HFFc6 (cell line): ENCODE results near the gene BRD3. TPM values are rescaled to one million over a fixed set of nuclear protein-coding genes. Genes with fewer than 3 reads are reported as not detected.

Experiments used
- DNase-seq: peaks from one replicate; pipeline ENCODE4 v3.0.0-alpha.2; 2018
- H3K27ac Mint-ChIP-seq: 2 replicates; pipeline ENCODE4 v1.8.0; 2020; ENCODE audit warnings: mild to moderate bottlenecking, mixed read lengths
- H3K27me3 Mint-ChIP-seq: 2 replicates; pipeline ENCODE4 v1.8.0; 2021; ENCODE audit warnings: mild to moderate bottlenecking, moderate library complexity, mixed read lengths; ENCODE audit not compliant: insufficient read depth
- H3K36me3 Mint-ChIP-seq: 2 replicates; pipeline ENCODE4 v1.8.0; 2021; ENCODE audit warnings: low read depth, mixed read lengths
- H3K4me1 Mint-ChIP-seq: 2 replicates; pipeline ENCODE4 v1.8.0; 2020; ENCODE audit warnings: low read depth, mixed read lengths
- H3K4me3 Mint-ChIP-seq: 2 replicates; pipeline ENCODE4 v1.8.0; 2020; ENCODE audit warnings: mild to moderate bottlenecking, moderate library complexity, mixed read lengths
- H3K9me3 Mint-ChIP-seq: 2 replicates; pipeline ENCODE4 v1.8.0; 2020; ENCODE audit warnings: mild to moderate bottlenecking, mixed read lengths
- CTCF ChIP-seq: fragments of 200-600 bp; sonication (generic); IDR thresholded peaks from 2 replicates; pipeline ENCODE4 v1.5.0; 2021; ENCODE audit warnings: antibody characterized with exemption, mild to moderate bottlenecking
- total RNA-seq, 6 experiments: library from RNA; stranded (reverse); fragmentation: NEBNext Ultra II Directional; extraction: Animal tissue kit (Norgen Biotek cat#: 25700); gene quantifications; 2 replicates in 1 of 6; 3 replicates in 5 of 6; pipeline ENCODE4 v1.2.3, GENCODE V29; 2021

BRD3 gene
- total RNA-seq, 6 experiments from 2014 or later, result 17.1 to 20.9 (median 18.6) TPM

GRCh38 chr9:134061688-134062371, 6.0 kb downstream of the BRD3 start:
- no peak overlapping the region for H3K27ac Mint-ChIP-seq
- DNase-seq, result no peak
- no peak overlapping the region for H3K4me3 Mint-ChIP-seq
- no peaks in the 10 kb centered on the region for H3K9me3 Mint-ChIP-seq
- no peaks in the 10 kb centered on the region for H3K36me3 Mint-ChIP-seq
- peaks cover 39% of the 10 kb centered on the region for H3K4me1 Mint-ChIP-seq
- no peaks in the 10 kb centered on the region; the same call in 1 of the 2 replicates for H3K27me3 Mint-ChIP-seq
- no peak for TF ChIP-seq CTCF

GRCh38 chr9:134061019-134061687, 6.7 kb downstream of the BRD3 start:
- H3K27ac Mint-ChIP-seq, result no peak overlapping the region
- H3K4me3 Mint-ChIP-seq, result no peak overlapping the region

GRCh38 chr9:134060546-134060945, 7.3 kb downstream of the BRD3 start:
- Mint-ChIP-seq H3K4me1 (peaks cover 38% of the 10 kb centered on the region), H3K36me3 (no peaks in the 10 kb centered on the region), H3K27me3 (no peaks in the 10 kb centered on the region; the same call in 1 of the 2 replicates), H3K27ac (no peak overlapping the region), H3K9me3 (no peaks in the 10 kb centered on the region), H3K4me3 (no peak overlapping the region)
- no peak for TF ChIP-seq CTCF
- no peak for DNase-seq

More at GRCh38 chr9:134061019-134061687, 6.7 kb downstream of the BRD3 start:
- H3K27me3 Mint-ChIP-seq, result no peaks in the 10 kb centered on the region; the same call in 1 of the 2 replicates
- no peaks in the 10 kb centered on the region for H3K9me3 Mint-ChIP-seq
- no peak for TF ChIP-seq CTCF
- H3K36me3 Mint-ChIP-seq, result no peaks in the 10 kb centered on the region
- DNase-seq, result no peak
- peaks cover 38% of the 10 kb centered on the region for H3K4me1 Mint-ChIP-seq

GRCh38 chr9:134059661-134060395, 8.0 kb downstream of the BRD3 start:
- Mint-ChIP-seq H3K9me3 (no peaks in the 10 kb centered on the region), H3K27ac (peak overlapping the region; percentile 53; the same call in 1 of the 2 replicates), H3K36me3 (no peaks in the 10 kb centered on the region), H3K4me1 (peaks cover 36% of the 10 kb centered on the region), H3K4me3 (no peak overlapping the region), H3K27me3 (no peaks in the 10 kb centered on the region; the same call in none of the 2 replicates)
- no peak for DNase-seq
- no peak for TF ChIP-seq CTCF

- Mint-ChIP-seq H3K4me3 (peak overlapping the region; percentile 42; the same call in 1 of the 2 replicates), H3K4me1 (peaks cover 36% of the 10 kb centered on the region)
These were observed 8.6 kb downstream of the BRD3 start for GRCh38 chr9:134059188-134059641.

More at GRCh38 chr9:134059188-134059641, 8.6 kb downstream of the BRD3 start:
- no peak for TF ChIP-seq CTCF
- DNase-seq, result no peak
- no peaks in the 10 kb centered on the region for H3K36me3 Mint-ChIP-seq
- H3K27ac Mint-ChIP-seq, result peak overlapping the region; percentile 52
- no peaks in the 10 kb centered on the region for H3K9me3 Mint-ChIP-seq
- no peaks in the 10 kb centered on the region; the same call in none of the 2 replicates for H3K27me3 Mint-ChIP-seq
